H9 (cell line): Measurements from ENCODE around the gene SLC2A9. TPM values are rescaled to one million over a fixed set of nuclear protein-coding genes. Genes with fewer than 3 reads are reported as not detected.

Source experiments
- DNase-seq: peaks from one replicate; pipeline ENCODE4 v3.0.0-alpha.2; 2017
- H2AFZ ChIP-seq: one replicate; pipeline ENCODE4 v1.6.1; 2013; ENCODE audit warnings: mild to moderate bottlenecking, low read length, control low read depth, moderate library complexity
- H2AK5ac ChIP-seq: 2 replicates; pipeline ENCODE4 v1.6.1; 2013; ENCODE audit warnings: low read length, control low read depth, mixed read lengths; ENCODE audit not compliant: insufficient read length
- H2BK120ac ChIP-seq: one replicate; pipeline ENCODE4 v1.6.1; 2013; ENCODE audit warnings: low read depth, mild to moderate bottlenecking, low read length, control low read depth, inconsistent platforms; ENCODE audit not compliant: poor library complexity, severe bottlenecking
- H2BK12ac ChIP-seq: 2 replicates; pipeline ENCODE4 v1.6.1; 2013; ENCODE audit warnings: low read length, control low read depth, mixed read lengths, low read depth; ENCODE audit not compliant: insufficient read length
- H2BK15ac ChIP-seq: 2 replicates; pipeline ENCODE4 v1.6.1; 2013; ENCODE audit warnings: low read depth, low read length, control low read depth
- H2BK20ac ChIP-seq: one replicate; pipeline ENCODE4 v1.6.1; 2013; ENCODE audit warnings: low read depth, mild to moderate bottlenecking, low read length, control low read depth, inconsistent platforms; ENCODE audit not compliant: poor library complexity, severe bottlenecking
- H2BK5ac ChIP-seq: 2 replicates; pipeline ENCODE4 v1.6.1; 2013; ENCODE audit warnings: low read length, control low read depth, mixed read lengths; ENCODE audit not compliant: insufficient read length
- H3K14ac ChIP-seq: 2 replicates; pipeline ENCODE4 v1.6.1; 2013; ENCODE audit warnings: low read length, control low read depth; ENCODE audit not compliant: insufficient read depth
- H3K18ac ChIP-seq: 2 replicates; pipeline ENCODE4 v1.6.1; 2013; ENCODE audit warnings: low read depth, mild to moderate bottlenecking, mixed read lengths, low read length, control low read depth; ENCODE audit not compliant: insufficient read length
- H3K23ac ChIP-seq: 2 replicates; pipeline ENCODE4 v1.6.1; 2013; ENCODE audit warnings: low read length, control low read depth, mixed read lengths, low read depth; ENCODE audit not compliant: insufficient read length
- H3K23me2 ChIP-seq: 2 replicates; pipeline ENCODE4 v1.6.1; 2013; ENCODE audit warnings: low read depth, mild to moderate bottlenecking, mixed read lengths, low read length, control low read depth; ENCODE audit not compliant: insufficient read length, poor library complexity, severe bottlenecking
- H3K27ac ChIP-seq: 2 replicates; pipeline ENCODE4 v1.5.1; 2013; ENCODE audit warnings: low read length, control low read depth, mixed read lengths, low read depth; ENCODE audit not compliant: insufficient read length
- H3K27me3 ChIP-seq: 2 replicates; pipeline ENCODE4 v1.6.1; 2013; ENCODE audit warnings: low read length, control low read depth, inconsistent platforms; ENCODE audit not compliant: insufficient read depth
- H3K4ac ChIP-seq: 2 replicates; pipeline ENCODE4 v1.6.1; 2013; ENCODE audit warnings: low read depth, mild to moderate bottlenecking, control low read depth, inconsistent platforms, low read length, moderate library complexity
- H3K4me1 ChIP-seq: 2 replicates; pipeline ENCODE4 v1.6.1; 2013; ENCODE audit warnings: low read length, control low read depth, inconsistent platforms; ENCODE audit not compliant: insufficient read depth
- H3K4me2 ChIP-seq: 2 replicates; pipeline ENCODE4 v1.6.1; 2013; ENCODE audit warnings: low read length, control low read depth, mixed read lengths; ENCODE audit not compliant: insufficient read length, insufficient read depth
- H3K56ac ChIP-seq: 2 replicates; pipeline ENCODE4 v1.6.1; 2013; ENCODE audit warnings: low read depth, mild to moderate bottlenecking, mixed read lengths, low read length, control low read depth; ENCODE audit not compliant: insufficient read length
- H3K79me1 ChIP-seq: 2 replicates; pipeline ENCODE4 v1.6.1; 2013; ENCODE audit warnings: low read depth, mild to moderate bottlenecking, moderate library complexity, low read length, control low read depth, inconsistent platforms; ENCODE audit not compliant: insufficient read depth, poor library complexity, severe bottlenecking
- H3K79me2 ChIP-seq: 2 replicates; pipeline ENCODE4 v1.6.1; 2013; ENCODE audit warnings: low read length, control low read depth, inconsistent platforms; ENCODE audit not compliant: insufficient read depth
- H3K9ac ChIP-seq: 2 replicates; pipeline ENCODE4 v1.6.1; 2013; ENCODE audit warnings: low read length, control low read depth, mixed read lengths; ENCODE audit not compliant: insufficient read length; ENCODE audit errors: extremely low read depth
- H3K9me3 ChIP-seq: one replicate; pipeline ENCODE4 v1.6.1; 2013; ENCODE audit warnings: low read depth, low read length, inconsistent platforms; ENCODE audit not compliant: control insufficient read depth
- H3T11ph ChIP-seq: one replicate; pipeline ENCODE4 v1.6.1; 2013; ENCODE audit warnings: mild to moderate bottlenecking, low read length, control low read depth, inconsistent platforms
- H4K20me1 ChIP-seq: one replicate; pipeline ENCODE4 v1.6.1; 2013; ENCODE audit not compliant: control insufficient read depth, insufficient read length, insufficient read depth
- H4K5ac ChIP-seq: 2 replicates; pipeline ENCODE4 v1.6.1; 2013; ENCODE audit warnings: low read depth, mild to moderate bottlenecking, mixed read lengths, low read length, control low read depth; ENCODE audit not compliant: insufficient read length
- H4K8ac ChIP-seq: replicated peaks from 2 replicates; pipeline ENCODE4 v1.6.1; 2013; ENCODE audit warnings: low read length, control low read depth, mixed read lengths, low read depth; ENCODE audit not compliant: insufficient read length
- H4K91ac ChIP-seq: 2 replicates; pipeline ENCODE4 v1.6.1; 2013; ENCODE audit warnings: low read depth, mild to moderate bottlenecking, moderate library complexity, mixed read lengths, low read length, control low read depth; ENCODE audit not compliant: insufficient read length
- H3K27ac Mint-ChIP-seq, 3 experiments: 2 replicates in 2 of 3; 3 replicates in 1 of 3; pipeline ENCODE4 v1.8.0; 2020 to 2021; ENCODE audit warnings: mixed read lengths in 3 of 3, mild to moderate bottlenecking in 1 of 3, moderate library complexity in 1 of 3
- H3K27me3 Mint-ChIP-seq: 2 replicates; pipeline ENCODE4 v1.8.0; 2021; ENCODE audit warnings: low read depth, mild to moderate bottlenecking, moderate library complexity, mixed read lengths
- H3K36me3 Mint-ChIP-seq, 3 experiments: 2 replicates in 2 of 3; 3 replicates in 1 of 3; pipeline ENCODE4 v1.8.0; 2020 to 2021; ENCODE audit warnings: low read depth in 3 of 3, mixed read lengths in 3 of 3; ENCODE audit not compliant: insufficient read depth in 1 of 3
- H3K4me1 Mint-ChIP-seq, 2 experiments: 2 replicates each; pipeline ENCODE4 v1.8.0; 2020; ENCODE audit warnings: mixed read lengths in 2 of 2
- H3K4me3 Mint-ChIP-seq, 2 experiments: 2 replicates in 1 of 2; 3 replicates in 1 of 2; pipeline ENCODE4 v1.8.0; 2020 to 2021; ENCODE audit warnings: mild to moderate bottlenecking in 2 of 2, mixed read lengths in 2 of 2, moderate library complexity in 1 of 2
- H3K9me3 Mint-ChIP-seq, 2 experiments: 2 replicates in 1 of 2; 3 replicates in 1 of 2; pipeline ENCODE4 v1.8.0; 2020; ENCODE audit warnings: mild to moderate bottlenecking in 2 of 2, mixed read lengths in 2 of 2, moderate library complexity in 1 of 2
- WGBS: extraction: QIAGEN DNeasy Blood & Tissue Kit; methylation state at CpG from one replicate; pipeline ENCODE4 v1.1.7; 2013; ENCODE audit warnings: missing lambda C conversion rate, low lambda C conversion rate, mixed read lengths; ENCODE audit not compliant: insufficient read length; ENCODE audit errors: extremely low coverage; 5-methylcytosine and 5-hydroxymethylcytosine counted together
- total RNA-seq: library from RNA; stranded (reverse); gene quantifications from 2 replicates; pipeline ENCODE4 v1.2.1, GENCODE V29; 2021
- TF ChIP-seq, protein P1 (sequence below): fragments of 200-600 bp; sonication (generic); conservative IDR thresholded peaks from 3 replicates; pipeline ENCODE4 v1.8.0; 2021; ENCODE audit warnings: antibody characterized with exemption, mild to moderate bottlenecking

SLC2A9 gene
- total RNA-seq, 1 experiment from 2014 or later = 0.79 TPM

DNA sequence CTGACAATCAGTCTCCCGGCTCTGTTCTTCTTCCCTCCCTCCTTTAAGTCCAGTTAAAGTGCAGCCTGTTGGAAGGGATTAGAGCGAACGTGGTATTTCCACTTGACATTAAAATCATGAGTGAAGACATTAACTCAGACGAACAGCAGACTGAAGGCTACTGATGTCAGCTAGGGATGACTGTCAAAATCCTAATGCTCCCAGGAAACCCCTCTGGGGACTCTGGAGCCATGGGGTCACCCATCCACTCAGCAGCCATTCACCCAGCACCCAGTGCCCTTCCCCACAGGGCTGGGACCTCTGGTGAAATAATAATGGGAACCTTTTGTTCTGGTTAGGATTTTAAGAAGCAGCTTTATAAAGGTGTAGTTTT lies 126.0 kb downstream of the SLC2A9 start:
- Histone ChIP-seq H3K14ac (no peak overlapping the region), H2BK12ac (no peak overlapping the region), H3K4me1 (no peaks in the 10 kb centered on the region; the same call in 1 of the 2 replicates), H3K23ac (no peak overlapping the region), H3K18ac (no peak overlapping the region), H2BK120ac (no peak overlapping the region), H3T11ph (no peak overlapping the region), H3K4ac (no peak overlapping the region), H3K27ac (no peak overlapping the region), H2BK20ac (no peak overlapping the region), H3K23me2 (no peaks in the 10 kb centered on the region), H4K8ac (no peak overlapping the region), H3K79me2 (no peaks in the 10 kb centered on the region), H4K5ac (no peak overlapping the region), H3K9me3 (no peaks in the 10 kb centered on the region), H3K4me2 (no peak overlapping the region), H4K20me1 (no peaks in the 10 kb centered on the region), H3K79me1 (no peaks in the 10 kb centered on the region), H2BK15ac (no peak overlapping the region), H3K27me3 (no peaks in the 10 kb centered on the region), H3K56ac (no peak overlapping the region), H2AFZ (no peak overlapping the region), H2BK5ac (no peak overlapping the region), H2AK5ac (no peak overlapping the region), H3K9ac (no peak overlapping the region), H4K91ac (no peak overlapping the region)
- no peak overlapping the region for H3K27ac Mint-ChIP-seq
- no peak for DNase-seq
- peaks cover 17 to 32% of the 10 kb centered on the region in 2 experiments for H3K4me1 Mint-ChIP-seq
- H3K4me3 Mint-ChIP-seq = no peak overlapping the region
- H3K36me3 Mint-ChIP-seq = no peaks in the 10 kb centered on the region
- TF ChIP-seq, protein P1, sequence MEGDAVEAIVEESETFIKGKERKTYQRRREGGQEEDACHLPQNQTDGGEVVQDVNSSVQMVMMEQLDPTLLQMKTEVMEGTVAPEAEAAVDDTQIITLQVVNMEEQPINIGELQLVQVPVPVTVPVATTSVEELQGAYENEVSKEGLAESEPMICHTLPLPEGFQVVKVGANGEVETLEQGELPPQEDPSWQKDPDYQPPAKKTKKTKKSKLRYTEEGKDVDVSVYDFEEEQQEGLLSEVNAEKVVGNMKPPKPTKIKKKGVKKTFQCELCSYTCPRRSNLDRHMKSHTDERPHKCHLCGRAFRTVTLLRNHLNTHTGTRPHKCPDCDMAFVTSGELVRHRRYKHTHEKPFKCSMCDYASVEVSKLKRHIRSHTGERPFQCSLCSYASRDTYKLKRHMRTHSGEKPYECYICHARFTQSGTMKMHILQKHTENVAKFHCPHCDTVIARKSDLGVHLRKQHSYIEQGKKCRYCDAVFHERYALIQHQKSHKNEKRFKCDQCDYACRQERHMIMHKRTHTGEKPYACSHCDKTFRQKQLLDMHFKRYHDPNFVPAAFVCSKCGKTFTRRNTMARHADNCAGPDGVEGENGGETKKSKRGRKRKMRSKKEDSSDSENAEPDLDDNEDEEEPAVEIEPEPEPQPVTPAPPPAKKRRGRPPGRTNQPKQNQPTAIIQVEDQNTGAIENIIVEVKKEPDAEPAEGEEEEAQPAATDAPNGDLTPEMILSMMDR = no peak
- WGBS = no CpG with 5 or more reads among the region's 4 CpGs
- H3K9me3 Mint-ChIP-seq = no peaks in the 10 kb centered on the region
- peaks cover 15% of the 10 kb centered on the region for H3K27me3 Mint-ChIP-seq
